ENCODE results near the gene CXCR5.

DNA sequence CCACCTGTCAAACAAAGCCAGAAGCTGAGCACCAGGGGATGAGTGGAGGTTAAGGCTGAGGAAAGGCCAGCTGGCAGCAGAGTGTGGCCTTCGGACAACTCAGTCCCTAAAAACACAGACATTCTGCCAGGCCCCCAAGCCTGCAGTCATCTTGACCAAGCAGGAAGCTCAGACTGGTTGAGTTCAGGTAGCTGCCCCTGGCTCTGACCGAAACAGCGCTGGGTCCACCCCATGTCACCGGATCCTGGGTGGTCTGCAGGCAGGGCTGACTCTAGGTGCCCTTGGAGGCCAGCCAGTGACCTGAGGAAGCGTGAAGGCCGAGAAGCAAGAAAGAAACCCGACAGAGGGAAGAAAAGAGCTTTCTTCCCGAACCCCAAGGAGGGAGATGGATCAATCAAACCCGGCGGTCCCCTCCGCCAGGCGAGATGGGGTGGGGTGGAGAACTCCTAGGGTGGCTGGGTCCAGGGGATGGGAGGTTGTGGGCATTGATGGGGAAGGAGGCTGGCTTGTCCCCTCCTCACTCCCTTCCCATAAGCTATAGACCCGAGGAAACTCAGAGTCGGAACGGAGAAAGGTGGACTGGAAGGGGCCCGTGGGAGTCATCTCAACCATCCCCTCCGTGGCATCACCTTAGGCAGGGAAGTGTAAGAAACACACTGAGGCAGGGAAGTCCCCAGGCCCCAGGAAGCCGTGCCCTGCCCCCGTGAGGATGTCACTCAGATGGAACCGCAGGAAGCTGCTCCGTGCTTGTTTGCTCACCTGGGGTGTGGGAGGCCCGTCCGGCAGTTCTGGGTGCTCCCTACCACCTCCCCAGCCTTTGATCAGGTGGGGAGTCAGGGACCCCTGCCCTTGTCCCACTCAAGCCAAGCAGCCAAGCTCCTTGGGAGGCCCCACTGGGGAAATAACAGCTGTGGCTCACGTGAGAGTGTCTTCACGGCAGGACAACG is 11.7 kb downstream of the CXCR5 start:
- TF ChIP-seq, protein P1, sequence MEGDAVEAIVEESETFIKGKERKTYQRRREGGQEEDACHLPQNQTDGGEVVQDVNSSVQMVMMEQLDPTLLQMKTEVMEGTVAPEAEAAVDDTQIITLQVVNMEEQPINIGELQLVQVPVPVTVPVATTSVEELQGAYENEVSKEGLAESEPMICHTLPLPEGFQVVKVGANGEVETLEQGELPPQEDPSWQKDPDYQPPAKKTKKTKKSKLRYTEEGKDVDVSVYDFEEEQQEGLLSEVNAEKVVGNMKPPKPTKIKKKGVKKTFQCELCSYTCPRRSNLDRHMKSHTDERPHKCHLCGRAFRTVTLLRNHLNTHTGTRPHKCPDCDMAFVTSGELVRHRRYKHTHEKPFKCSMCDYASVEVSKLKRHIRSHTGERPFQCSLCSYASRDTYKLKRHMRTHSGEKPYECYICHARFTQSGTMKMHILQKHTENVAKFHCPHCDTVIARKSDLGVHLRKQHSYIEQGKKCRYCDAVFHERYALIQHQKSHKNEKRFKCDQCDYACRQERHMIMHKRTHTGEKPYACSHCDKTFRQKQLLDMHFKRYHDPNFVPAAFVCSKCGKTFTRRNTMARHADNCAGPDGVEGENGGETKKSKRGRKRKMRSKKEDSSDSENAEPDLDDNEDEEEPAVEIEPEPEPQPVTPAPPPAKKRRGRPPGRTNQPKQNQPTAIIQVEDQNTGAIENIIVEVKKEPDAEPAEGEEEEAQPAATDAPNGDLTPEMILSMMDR (IDR thresholded peaks at IDR 0.05) = no peak
- TF ChIP-seq POLR2AphosphoS5 (IDR thresholded peaks at IDR 0.05) = no peak
- TF ChIP-seq POLR2A (IDR thresholded peaks at IDR 0.05) = no peak

All from sigmoid colon (tissue), 4 donors.